Activated naive CD8-positive, alpha-beta T cell (primary cell): ENCODE data around the gene LMCD1.

Experiments
- H3K27ac Mint-ChIP-seq: one replicate; pipeline ENCODE4 v1.8.0; 2021; ENCODE audit warnings: mixed read lengths
- H3K27me3 Mint-ChIP-seq: one replicate; pipeline ENCODE4 v1.8.0; 2021; ENCODE audit warnings: mixed read lengths
- H3K36me3 Mint-ChIP-seq: one replicate; pipeline ENCODE4 v1.8.0; 2021; ENCODE audit warnings: mixed read lengths
- H3K4me1 Mint-ChIP-seq: one replicate; pipeline ENCODE4 v1.8.0; 2021; ENCODE audit warnings: low read depth, mixed read lengths
- H3K4me3 Mint-ChIP-seq: one replicate; pipeline ENCODE4 v1.8.0; 2021; ENCODE audit warnings: mild to moderate bottlenecking, mixed read lengths
- H3K9me3 Mint-ChIP-seq: one replicate; pipeline ENCODE4 v1.8.0; 2021; ENCODE audit warnings: low read depth, mixed read lengths

The LMCD1 gene, protein sequence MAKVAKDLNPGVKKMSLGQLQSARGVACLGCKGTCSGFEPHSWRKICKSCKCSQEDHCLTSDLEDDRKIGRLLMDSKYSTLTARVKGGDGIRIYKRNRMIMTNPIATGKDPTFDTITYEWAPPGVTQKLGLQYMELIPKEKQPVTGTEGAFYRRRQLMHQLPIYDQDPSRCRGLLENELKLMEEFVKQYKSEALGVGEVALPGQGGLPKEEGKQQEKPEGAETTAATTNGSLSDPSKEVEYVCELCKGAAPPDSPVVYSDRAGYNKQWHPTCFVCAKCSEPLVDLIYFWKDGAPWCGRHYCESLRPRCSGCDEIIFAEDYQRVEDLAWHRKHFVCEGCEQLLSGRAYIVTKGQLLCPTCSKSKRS

DNA sequence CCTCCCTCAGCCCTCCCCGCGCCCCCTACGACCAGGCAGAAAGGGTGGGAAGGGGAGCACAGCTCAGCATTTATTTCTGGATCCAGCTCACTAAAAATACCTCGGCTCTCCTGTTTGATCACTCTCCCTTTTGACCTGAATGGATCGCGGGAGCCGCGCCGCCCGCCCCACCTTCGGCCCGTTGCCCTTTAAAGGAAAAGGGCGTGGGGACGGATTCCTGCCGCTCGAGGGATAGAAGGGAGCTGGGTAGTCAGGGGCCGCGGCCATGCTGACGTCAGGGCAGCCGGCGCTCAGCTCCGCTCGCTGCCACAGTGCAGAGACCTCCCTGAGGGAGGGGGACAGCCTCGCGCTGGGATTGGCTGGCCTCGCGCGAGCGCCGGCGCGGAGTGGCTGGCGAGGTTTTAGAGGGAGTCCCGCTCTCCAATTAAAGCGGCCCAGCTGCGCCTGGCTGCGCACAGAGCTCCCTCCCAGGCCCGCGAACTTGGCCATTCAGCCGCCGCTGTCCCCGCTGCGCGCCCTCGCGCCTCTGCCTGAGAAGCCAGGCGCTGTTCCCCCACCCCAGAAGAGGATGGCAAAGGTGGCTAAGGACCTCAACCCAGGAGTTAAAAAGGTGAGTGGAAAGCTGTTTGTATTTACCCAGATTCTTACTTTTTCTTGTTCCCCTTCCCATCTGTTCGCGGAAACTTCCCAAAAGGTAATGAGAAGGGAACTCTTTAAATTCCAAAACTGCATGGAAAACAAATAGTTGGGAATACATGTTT, at the start of gene LMCD1:
Gene LMCD1 (plus strand): TSS at position 453 of the 761 bp plus-strand sequence. CDS start 116 bp downstream, at position 569.
- H3K36me3 Mint-ChIP-seq, result no peaks in the 10 kb centered on the region
- peak within 1 kb of the TSS; percentile 86 for H3K4me3 Mint-ChIP-seq
- H3K9me3 Mint-ChIP-seq, result no peaks in the 10 kb centered on the region
- H3K27me3 Mint-ChIP-seq, result peaks cover 2% of the 10 kb centered on the region
- no peak within 1 kb of the TSS for H3K27ac Mint-ChIP-seq
- peaks cover 12% of the 10 kb centered on the region for H3K4me1 Mint-ChIP-seq

DNA sequence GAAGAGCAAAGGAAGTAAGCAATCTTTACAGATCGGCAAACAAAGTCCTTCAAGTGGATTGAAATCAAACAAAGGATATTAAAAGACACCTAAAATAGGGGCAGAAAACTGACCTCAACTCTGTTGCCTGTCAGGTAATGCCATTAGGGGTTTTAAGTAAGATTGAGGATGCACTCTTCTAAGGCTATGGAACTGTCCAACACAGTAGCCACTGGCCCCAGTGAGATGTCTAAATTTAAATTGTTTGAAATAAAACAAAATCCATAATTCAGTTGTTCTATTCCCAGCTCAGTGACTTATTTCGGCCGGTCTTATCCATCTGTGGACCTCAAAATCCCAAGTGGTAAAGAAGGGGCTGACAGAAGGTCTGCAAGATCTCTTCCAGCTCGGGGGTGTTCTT, 49.5 kb upstream of the LMCD1 start:
- H3K4me3 Mint-ChIP-seq, result no peak overlapping the region
- H3K27me3 Mint-ChIP-seq, result peaks cover 7% of the 10 kb centered on the region

DNA sequence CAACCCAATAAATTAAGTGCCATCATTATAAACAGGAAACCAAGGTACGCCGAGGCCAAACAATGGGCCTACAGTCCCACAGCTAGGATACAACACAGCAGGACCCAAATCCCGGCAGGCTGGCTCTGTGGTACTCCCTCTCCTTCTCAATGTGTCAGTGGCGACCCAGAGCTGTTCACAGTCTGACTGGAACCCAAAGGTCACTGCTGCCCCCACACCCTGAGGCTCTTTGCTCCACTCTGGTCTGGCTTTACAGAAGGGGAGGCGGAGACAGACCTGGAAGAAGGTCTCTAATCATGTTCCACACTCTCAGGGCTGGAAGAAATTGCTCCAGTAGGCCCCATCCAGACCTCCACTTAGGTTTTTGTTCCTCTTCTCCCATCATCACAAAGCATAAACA, 48.5 kb upstream of the LMCD1 start:
- peaks cover 2% of the 10 kb centered on the region for H3K27me3 Mint-ChIP-seq
- no peaks in the 10 kb centered on the region for H3K9me3 Mint-ChIP-seq
- no peaks in the 10 kb centered on the region for H3K36me3 Mint-ChIP-seq
- H3K27ac Mint-ChIP-seq, result no peak overlapping the region
- no peak overlapping the region for H3K4me3 Mint-ChIP-seq
- H3K4me1 Mint-ChIP-seq, result no peaks in the 10 kb centered on the region

More for the DNA sequence above, 49.5 kb upstream of the LMCD1 start:
- no peaks in the 10 kb centered on the region for H3K36me3 Mint-ChIP-seq
- H3K9me3 Mint-ChIP-seq, result no peaks in the 10 kb centered on the region
- H3K4me1 Mint-ChIP-seq, result no peaks in the 10 kb centered on the region
- no peak overlapping the region for H3K27ac Mint-ChIP-seq

DNA sequence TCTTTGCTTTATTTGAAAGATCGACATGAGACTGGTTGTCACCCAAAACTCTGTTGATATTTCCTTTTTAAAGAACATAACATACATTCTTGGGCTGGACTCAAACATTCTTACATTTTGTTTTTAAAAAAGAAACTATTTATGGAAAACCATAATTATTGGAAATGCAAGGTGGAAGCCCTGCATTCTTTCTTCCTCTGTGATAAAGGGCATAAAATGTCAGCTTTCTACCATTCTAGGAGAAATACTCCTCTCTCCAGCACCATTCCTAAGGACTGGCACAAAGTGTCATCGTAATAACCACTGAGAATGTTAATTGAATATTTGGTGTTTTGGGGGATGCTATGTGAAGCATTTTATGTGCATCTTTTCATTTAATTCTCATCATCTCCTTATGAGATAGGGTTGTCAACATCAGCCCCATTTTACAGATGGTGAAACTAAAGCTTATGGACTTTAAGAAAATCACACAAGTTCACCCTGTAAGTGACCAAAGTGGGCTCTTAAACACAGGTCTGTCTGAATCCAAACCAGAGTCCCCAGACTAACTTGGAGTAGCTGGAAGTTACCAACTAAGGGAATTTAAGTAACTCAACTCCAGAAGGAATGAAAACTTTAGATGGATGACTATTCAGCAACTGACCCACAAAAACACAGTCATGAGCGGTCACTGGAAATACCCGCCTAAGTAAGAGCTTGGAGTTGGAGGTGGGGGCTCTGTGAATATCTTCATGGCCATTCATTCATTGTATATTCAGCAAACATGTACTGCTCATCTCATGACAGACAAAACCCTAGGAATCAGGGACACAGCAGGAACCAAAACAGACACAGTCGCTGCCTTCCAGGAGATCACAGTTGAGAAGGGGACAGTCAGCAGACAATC, 45.9 kb upstream of the LMCD1 start:
- Mint-ChIP-seq H3K9me3 (no peaks in the 10 kb centered on the region), H3K4me1 (no peaks in the 10 kb centered on the region), H3K27me3 (peaks cover 1% of the 10 kb centered on the region), H3K4me3 (no peak overlapping the region), H3K36me3 (no peaks in the 10 kb centered on the region), H3K27ac (no peak overlapping the region)

DNA sequence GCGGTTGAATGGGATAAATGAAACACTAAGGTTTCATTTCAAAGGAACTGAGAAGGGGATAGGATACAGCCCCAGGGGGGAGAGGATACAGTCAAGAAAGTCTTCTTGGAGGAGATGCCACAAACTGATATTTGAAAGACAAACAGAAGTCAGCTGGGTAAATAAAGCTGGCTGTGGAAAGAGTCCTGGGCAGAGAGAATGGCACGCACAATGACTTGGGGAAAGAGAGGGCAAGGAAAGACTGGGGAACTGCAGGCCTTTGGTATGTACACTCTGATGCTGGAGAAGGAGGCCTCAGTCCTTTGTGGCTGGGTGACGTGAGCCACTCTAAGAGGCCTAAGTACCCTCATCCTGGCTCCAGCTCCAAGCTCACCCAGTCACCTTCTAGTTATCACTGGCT, 45.2 kb upstream of the LMCD1 start:
- Mint-ChIP-seq H3K9me3 (no peaks in the 10 kb centered on the region), H3K27me3 (peaks cover 1% of the 10 kb centered on the region), H3K27ac (no peak overlapping the region), H3K4me1 (no peaks in the 10 kb centered on the region), H3K36me3 (no peaks in the 10 kb centered on the region), H3K4me3 (no peak overlapping the region)

DNA sequence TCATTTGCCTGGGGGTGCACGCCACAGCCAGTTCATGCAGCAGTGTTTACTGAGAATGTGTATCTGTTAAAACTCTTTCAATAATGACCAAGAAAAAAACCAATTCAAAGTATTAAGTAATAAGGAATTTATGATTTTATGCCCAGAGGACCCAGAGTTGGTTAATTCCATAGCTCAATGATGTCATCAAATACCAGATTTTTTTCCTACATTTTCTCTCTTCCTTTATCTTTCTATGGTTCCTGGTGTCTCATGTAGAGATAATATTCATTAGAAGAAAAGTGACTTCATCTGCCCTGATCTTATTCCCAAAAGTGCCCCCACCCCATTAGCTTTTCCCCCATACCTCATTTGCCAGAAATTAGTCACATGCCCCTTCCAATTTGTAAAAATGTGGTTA, 44.6 kb upstream of the LMCD1 start:
- Mint-ChIP-seq H3K27ac (no peak overlapping the region), H3K4me1 (no peaks in the 10 kb centered on the region), H3K9me3 (no peaks in the 10 kb centered on the region), H3K4me3 (no peak overlapping the region), H3K36me3 (no peaks in the 10 kb centered on the region), H3K27me3 (peaks cover 1% of the 10 kb centered on the region)

DNA sequence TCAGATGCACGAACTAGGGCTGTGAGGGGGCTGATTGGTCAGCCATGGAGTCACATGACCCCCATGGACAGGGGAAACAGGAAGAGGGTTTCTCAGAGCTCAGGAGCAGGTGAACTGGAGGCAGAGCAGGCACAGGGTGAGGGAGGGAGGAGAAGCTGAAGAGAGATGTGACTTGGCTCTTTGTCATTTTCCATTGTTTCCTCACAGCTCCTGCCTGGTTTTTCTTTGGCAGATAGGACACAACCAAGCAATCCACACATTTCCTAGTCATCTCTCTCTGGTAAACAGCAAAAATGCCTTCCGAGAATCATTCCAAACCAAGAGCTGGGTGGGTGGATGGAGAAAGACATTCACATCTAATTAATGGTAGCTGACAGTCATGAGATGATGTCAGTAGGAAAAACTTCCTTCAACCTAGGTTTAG, 43.4 kb upstream of the LMCD1 start:
- H3K36me3 Mint-ChIP-seq, result no peaks in the 10 kb centered on the region
- no peaks in the 10 kb centered on the region for H3K9me3 Mint-ChIP-seq
- H3K4me1 Mint-ChIP-seq, result no peaks in the 10 kb centered on the region
- peaks cover 1% of the 10 kb centered on the region for H3K27me3 Mint-ChIP-seq
- H3K4me3 Mint-ChIP-seq, result no peak overlapping the region
- no peak overlapping the region for H3K27ac Mint-ChIP-seq

DNA sequence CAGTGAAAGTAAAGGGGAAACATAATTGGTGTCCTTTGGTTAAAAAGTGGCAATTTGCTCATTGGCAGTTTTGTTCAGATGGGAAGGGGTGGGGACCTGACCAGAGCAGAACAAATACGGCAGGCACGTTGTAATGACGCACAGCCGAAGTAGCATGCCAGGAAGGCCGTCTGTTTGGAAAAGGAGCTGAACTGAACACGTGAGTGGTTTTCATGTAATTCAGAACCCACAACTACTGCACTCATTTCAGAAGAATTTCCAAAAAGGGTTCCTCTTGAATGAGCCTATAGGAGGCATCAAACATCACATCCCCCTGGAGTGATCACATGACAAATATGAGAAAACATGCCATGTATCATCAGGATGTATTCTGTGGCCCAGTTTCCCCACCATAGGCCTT, 42.9 kb upstream of the LMCD1 start:
- peaks cover 1% of the 10 kb centered on the region for H3K27me3 Mint-ChIP-seq
- no peaks in the 10 kb centered on the region for H3K36me3 Mint-ChIP-seq
- H3K4me1 Mint-ChIP-seq, result no peaks in the 10 kb centered on the region
- no peak overlapping the region for H3K27ac Mint-ChIP-seq
- H3K4me3 Mint-ChIP-seq, result no peak overlapping the region
- no peaks in the 10 kb centered on the region for H3K9me3 Mint-ChIP-seq

DNA sequence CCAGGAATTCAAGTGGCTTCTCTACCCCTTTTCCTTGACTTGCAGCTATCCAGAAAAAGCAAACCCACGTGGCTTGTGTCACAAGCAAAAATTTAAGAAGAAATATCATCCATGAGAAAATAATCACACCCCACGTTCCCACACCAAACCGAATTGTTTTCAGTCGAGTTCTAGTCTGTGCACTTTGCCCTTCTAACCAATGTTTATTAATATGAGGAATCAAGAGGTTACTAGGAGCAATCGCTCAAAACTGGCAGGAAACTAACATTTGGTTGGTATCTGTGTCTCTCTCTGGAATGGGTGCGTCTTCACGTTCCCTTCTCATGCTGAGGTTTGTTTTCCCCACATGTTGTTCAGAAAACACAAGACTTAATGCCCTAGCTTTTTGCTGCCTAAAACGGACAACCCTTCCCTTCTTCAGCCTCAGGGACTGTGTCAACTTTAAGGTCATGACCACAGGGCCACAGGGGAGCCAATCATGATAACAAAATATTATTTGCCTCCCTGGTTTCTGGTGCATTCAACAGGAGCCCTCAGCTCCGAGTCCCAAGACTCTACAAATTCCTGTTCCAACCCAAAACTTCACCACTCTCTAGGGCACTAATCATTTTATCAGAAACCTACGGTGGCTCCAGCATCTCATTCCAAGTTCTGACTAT, 41.4 kb upstream of the LMCD1 start:
- no peaks in the 10 kb centered on the region for H3K9me3 Mint-ChIP-seq
- peaks cover 3% of the 10 kb centered on the region for H3K27me3 Mint-ChIP-seq
- no peak overlapping the region for H3K4me3 Mint-ChIP-seq
- no peak overlapping the region for H3K27ac Mint-ChIP-seq
- H3K4me1 Mint-ChIP-seq, result no peaks in the 10 kb centered on the region
- H3K36me3 Mint-ChIP-seq, result no peaks in the 10 kb centered on the region

DNA sequence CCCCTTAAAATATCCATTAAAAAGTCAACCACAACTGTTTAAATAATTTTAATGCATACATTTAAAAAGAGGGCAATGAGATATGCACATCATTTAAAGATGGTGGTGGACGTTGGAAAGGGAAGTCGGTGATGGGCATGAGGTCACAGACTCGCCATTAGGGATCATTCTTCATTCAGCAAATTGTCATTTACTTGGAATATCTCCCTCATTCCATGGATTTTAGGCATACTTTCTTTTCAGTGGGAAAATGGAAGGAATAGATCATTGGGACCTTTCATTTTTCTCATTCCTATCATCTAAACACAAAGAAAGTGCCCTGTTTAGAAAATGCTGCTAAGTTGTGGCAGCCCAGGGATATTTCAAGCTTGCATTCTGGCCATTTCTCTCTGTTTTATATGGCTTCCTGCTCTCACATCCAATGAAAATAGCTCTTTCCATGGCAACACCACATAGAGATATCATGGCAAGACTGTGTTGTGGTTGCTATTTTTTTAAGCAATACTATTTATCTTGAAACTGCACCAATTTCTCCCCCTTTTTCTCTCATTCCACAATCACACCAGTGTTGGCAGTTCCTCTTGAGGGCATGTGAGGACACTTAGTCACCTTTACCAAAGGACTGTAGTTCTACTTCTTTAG, 40.7 kb upstream of the LMCD1 start:
- no peaks in the 10 kb centered on the region for H3K4me1 Mint-ChIP-seq
- H3K9me3 Mint-ChIP-seq, result no peaks in the 10 kb centered on the region
- no peak overlapping the region for H3K27ac Mint-ChIP-seq

DNA sequence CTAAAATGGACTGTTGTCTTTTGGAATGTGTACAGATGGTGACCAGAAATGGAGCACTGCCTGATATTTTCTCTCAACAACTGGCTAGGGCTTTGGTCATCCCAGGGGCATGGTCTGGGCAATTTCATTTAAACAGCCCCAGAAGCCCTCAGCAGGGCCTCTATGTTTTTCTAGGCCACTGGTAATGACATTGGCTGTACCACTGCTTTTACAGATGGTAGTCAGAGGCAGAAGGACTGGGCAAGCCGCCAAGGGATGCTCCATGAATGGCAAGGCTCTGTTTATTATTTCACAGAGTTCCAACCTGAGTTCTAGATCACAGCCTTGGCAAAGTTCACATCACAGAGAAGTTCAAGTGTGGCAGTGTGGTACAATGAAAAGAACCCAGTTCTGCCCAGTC, 37.0 kb upstream of the LMCD1 start:
- H3K36me3 Mint-ChIP-seq, result no peaks in the 10 kb centered on the region
- H3K27ac Mint-ChIP-seq, result no peak overlapping the region
- H3K4me1 Mint-ChIP-seq, result no peaks in the 10 kb centered on the region
- no peaks in the 10 kb centered on the region for H3K9me3 Mint-ChIP-seq
- H3K27me3 Mint-ChIP-seq, result peaks cover 11% of the 10 kb centered on the region
- H3K4me3 Mint-ChIP-seq, result no peak overlapping the region

More for the DNA sequence above, 40.7 kb upstream of the LMCD1 start:
- H3K36me3 Mint-ChIP-seq, result no peaks in the 10 kb centered on the region
- H3K27me3 Mint-ChIP-seq, result peaks cover 3% of the 10 kb centered on the region
- H3K4me3 Mint-ChIP-seq, result no peak overlapping the region

DNA sequence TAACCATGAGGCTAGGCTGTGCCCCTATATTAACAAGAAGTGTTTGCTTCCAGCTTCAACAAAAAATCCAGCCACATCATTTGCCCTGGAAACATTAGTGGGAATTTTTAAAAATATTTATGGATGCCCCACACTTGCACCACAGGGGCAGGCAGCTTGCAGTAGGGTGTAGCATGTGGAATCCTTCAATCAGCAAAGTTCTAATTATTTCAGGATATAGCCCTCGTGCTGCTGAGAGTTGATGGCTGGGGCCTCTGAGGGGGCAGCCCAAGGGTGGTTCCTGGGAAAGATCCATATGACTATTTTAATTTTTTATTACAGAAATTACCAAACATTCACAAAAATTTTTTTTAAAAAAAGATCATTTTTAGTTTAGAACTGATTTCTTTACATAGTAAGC, 35.1 kb upstream of the LMCD1 start:
- H3K4me3 Mint-ChIP-seq, result no peak overlapping the region
- no peaks in the 10 kb centered on the region for H3K4me1 Mint-ChIP-seq
- no peaks in the 10 kb centered on the region for H3K36me3 Mint-ChIP-seq
- H3K9me3 Mint-ChIP-seq, result no peaks in the 10 kb centered on the region
- peaks cover 11% of the 10 kb centered on the region for H3K27me3 Mint-ChIP-seq
- H3K27ac Mint-ChIP-seq, result no peak overlapping the region

DNA sequence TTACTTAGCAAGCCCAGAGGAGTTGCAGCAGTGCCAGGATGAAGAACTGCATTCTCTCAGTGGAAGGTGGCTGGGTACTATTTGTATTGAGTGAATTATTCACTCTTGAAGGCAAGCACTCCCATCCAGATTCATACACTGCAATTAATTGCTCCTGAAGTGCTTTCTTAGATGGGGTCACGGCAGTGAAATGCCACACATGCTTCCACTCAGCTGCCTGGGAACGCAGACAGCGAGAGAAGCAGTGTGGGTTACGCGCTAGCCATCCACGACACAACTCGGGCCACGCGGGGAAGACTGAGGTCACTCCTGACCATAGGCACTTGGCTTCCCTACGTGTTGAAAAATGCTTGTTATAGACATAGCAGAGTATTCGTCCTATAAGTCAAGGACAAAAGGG, 30.8 kb upstream of the LMCD1 start:
- Mint-ChIP-seq H3K9me3 (no peaks in the 10 kb centered on the region), H3K36me3 (no peaks in the 10 kb centered on the region), H3K4me3 (no peak overlapping the region), H3K27ac (no peak overlapping the region), H3K4me1 (no peaks in the 10 kb centered on the region), H3K27me3 (peaks cover 8% of the 10 kb centered on the region)

DNA sequence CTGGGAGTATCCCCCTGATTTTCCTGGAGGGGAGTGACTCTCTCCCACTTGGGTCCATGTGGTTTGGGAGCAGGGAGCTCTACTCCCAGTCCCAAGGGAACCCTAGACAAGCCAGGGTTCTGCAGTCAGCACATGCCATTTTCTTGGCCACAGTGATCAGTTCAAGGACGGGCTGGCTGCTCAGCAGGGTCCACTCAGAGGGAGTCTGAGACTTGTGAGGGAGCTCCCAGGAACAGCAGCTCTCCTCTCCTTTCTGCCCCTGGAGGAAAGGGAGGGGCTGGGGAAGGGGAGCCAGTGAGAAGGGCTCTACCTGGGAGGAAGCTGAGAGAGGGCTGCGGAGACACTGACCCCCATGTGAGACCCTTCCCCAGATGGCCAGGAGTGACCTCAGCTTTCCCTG, 29.1 kb upstream of the LMCD1 start:
- Mint-ChIP-seq H3K4me3 (no peak overlapping the region), H3K27ac (no peak overlapping the region), H3K9me3 (no peaks in the 10 kb centered on the region), H3K27me3 (peaks cover 4% of the 10 kb centered on the region), H3K4me1 (no peaks in the 10 kb centered on the region), H3K36me3 (no peaks in the 10 kb centered on the region)
